ENCODE results near the gene HTRA1. TPM values are rescaled to one million over a fixed set of nuclear protein-coding genes. Genes with fewer than 3 reads are reported as not detected.

HTRA1 gene
- total and polyA plus RNA-seq, 2 of the 4 experiments (the other 2 are of a cell fraction), result 28.5 to 108 TPM

DNA sequence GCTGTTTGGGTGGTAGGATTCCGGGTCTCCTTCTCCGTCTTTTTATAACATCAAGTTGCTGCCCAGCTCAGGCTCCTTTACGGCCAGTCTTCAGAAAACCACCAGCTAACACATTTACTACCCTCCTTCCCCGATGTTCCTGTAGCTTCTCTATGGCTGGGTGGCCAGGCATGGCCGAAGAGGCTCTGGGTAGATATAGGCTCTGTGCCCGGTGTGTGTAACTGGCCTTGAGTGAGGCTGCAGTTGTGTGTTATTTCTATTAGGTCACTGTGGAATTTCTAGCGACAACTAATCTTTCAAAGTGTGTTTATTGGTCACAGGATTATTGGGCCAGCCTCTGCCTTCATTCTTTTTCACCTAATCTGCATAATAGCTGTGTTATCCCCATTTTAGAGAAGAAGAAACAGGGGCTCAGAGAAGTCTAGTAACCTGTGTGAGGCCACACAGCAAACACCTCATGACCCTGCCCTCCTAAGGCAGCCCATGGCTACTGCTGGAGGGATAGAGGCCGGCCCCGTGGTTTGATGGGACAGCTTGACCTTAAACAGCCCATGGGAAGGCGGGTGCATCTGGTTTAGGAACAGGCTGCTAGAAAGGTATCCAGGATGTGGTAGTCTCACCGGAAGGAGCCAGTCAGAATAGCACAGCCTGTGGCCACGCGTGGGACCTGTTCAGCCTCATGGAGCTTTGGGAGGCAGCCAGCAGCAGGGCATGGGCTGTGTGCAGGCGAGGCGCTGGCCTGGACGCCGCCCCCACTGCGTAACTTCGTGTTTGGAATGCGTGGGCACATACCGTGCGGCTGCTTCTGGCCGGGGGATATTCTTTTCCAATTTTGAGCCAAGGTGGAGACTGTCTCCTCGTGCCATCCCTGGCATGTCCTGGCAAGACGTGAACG lies 29.7 kb downstream of the HTRA1 start:
- H3K9me1 ChIP-seq (ENCODE audit: insufficient read depth, low read length), result 0 out of 2 replicates have a peak, but pooled peaks cover 4% of the 10 kb centered on the region
- H3K4me3 ChIP-seq (ENCODE audit: insufficient read depth, low read depth, low read length), result no peak overlapping the region
- no peaks in the 10 kb centered on the region for H3K27me3 ChIP-seq (ENCODE audit: control insufficient read depth, insufficient read depth, low read length)
- no TSS peak for BruUV-seq (replicated peaks)
- CTCF ChIA-PET, result no interaction called here
- H3K4me1 ChIP-seq (ENCODE audit: control insufficient read depth, insufficient read depth, low read length), result peaks cover 20% of the 10 kb centered on the region; the same call in 1 of the 2 replicates
- H3K36me3 ChIP-seq (ENCODE audit: control insufficient read depth, insufficient read depth, low read length), result peaks cover 8% of the 10 kb centered on the region; the same call in 1 of the 2 replicates
- no peak overlapping the region for H3K14ac ChIP-seq (replicated peaks; ENCODE audit: low read depth, low read length)
- intact Hi-C loops (cut with micrococcal nuclease), result no loop called here
- no peaks in the 10 kb centered on the region; the same call in 1 of the 2 replicates for H4K20me1 ChIP-seq (ENCODE audit: insufficient read depth, low read length)
- H3K79me1 ChIP-seq (ENCODE audit: low read depth in 1 of 2, low read length in 2 of 2), result peaks cover 3 to 5% of the 10 kb centered on the region in 2 experiments; a peak in 1 of 4 replicates
- ATAC-seq (ENCODE audit: low read depth), result no peak
- H3K23ac ChIP-seq (ENCODE audit: low read depth, low read length), result no peak overlapping the region
- H3K27ac ChIP-seq (ENCODE audit: insufficient read depth, low read length), result no peak overlapping the region
- no peaks in the 10 kb centered on the region for H3K9me3 ChIP-seq (ENCODE audit: control insufficient read depth, insufficient read depth, low read length)
- WGBS, 2 experiments (ENCODE audit: extremely low coverage in 2 of 2, insufficient read length in 1 of 2), result 91% methylated on average over 16 of the region's 26 CpGs; no CpG with 5 or more reads in 1 of the 2 experiments
- no peak overlapping the region for H3K9ac ChIP-seq (ENCODE audit: low read depth, low read length)
- H3K4ac ChIP-seq (ENCODE audit: low read depth, low read length), result no peak overlapping the region
- no peak overlapping the region for H2BK120ac ChIP-seq (ENCODE audit: low read depth, low read length)
- H3K4me2 ChIP-seq (ENCODE audit: low read depth, low read length), result no peak overlapping the region
- H2BK5ac ChIP-seq (ENCODE audit: low read depth, low read length, poor library complexity, severe bottlenecking), result no peak overlapping the region
- H2AFZ ChIP-seq (replicated peaks; ENCODE audit: low read length, poor library complexity), result no peak overlapping the region
- no peak overlapping the region for H4K8ac ChIP-seq (ENCODE audit: low read depth in 2 of 2, low read length in 2 of 2)
- in situ Hi-C loops (cut with MboI; ENCODE audit: low sequenced_read_pairs), result no loop called here
- H4K5ac ChIP-seq (ENCODE audit: low read depth, low read length), result no peak overlapping the region
- dilution Hi-C loops (cut with HindIII; ENCODE audit: low sequenced_read_pairs, unreplicated experiment), result no loop called here
- POLR2A ChIA-PET (ENCODE audit: unreplicated experiment), result no interaction called here
- no peak overlapping the region for H3K18ac ChIP-seq (ENCODE audit: low read depth, low read length)
- no peak for TF ChIP-seq MAZ (IDR thresholded peaks at IDR 0.05; ENCODE audit: borderline replicate concordance, low read depth, low read length)
- no peak for TF ChIP-seq MXI1 (IDR thresholded peaks at IDR 0.05; ENCODE audit: borderline replicate concordance, low read depth, low read length)
- no peak for TF ChIP-seq CEBPB (IDR thresholded peaks at IDR 0.05; ENCODE audit: low read depth, low read length)
- no peak for TF ChIP-seq USF2 (IDR thresholded peaks at IDR 0.05; ENCODE audit: low read depth, low read length)
- no peak for TF ChIP-seq ELK1 (IDR thresholded peaks at IDR 0.05; ENCODE audit: borderline replicate concordance, low read depth, low read length)
- no peak for TF ChIP-seq FOS (IDR thresholded peaks at IDR 0.05; ENCODE audit: low read depth, low read length)
- no peak for TF ChIP-seq BHLHE40 (IDR thresholded peaks at IDR 0.05; ENCODE audit: low read depth, low read length)
- TF ChIP-seq CHD1 (IDR thresholded peaks at IDR 0.05; ENCODE audit: low read depth, low read length), result no peak
- TF ChIP-seq SMC3 (IDR thresholded peaks at IDR 0.05; ENCODE audit: low read depth, low read length), result no peak
- no peak overlapping the region for H2BK20ac ChIP-seq (ENCODE audit: low read depth, low read length)
- H2AK9ac ChIP-seq (replicated peaks; ENCODE audit: low read depth, low read length, poor library complexity), result no peak overlapping the region
- H2AK5ac ChIP-seq (ENCODE audit: low read depth, low read length), result no peak overlapping the region
- no peak overlapping the region for H4K91ac ChIP-seq (ENCODE audit: insufficient read depth, low read depth, low read length)
- DNase-seq, result no peak
- H3K56ac ChIP-seq (ENCODE audit: extremely low read depth, insufficient read depth, low read length), result no peak overlapping the region
- H2BK15ac ChIP-seq (ENCODE audit: low read depth, low read length), result no peak overlapping the region

All from IMR-90 (cell line).